ENCODE data around the gene MBD3L5.
A peak's percentile ranks its signal among the peaks of the same experiment; 100 is the strongest.
"Not testable (repeated sequence)": the region's sequence is repeated elsewhere in the genome, so short reads cannot be mapped to it uniquely, and the experiment has no call there.

Gene MBD3L5

GRCh38 chr19:7006135-7006704 lies 24.2 kb upstream of the MBD3L5 start:
- Histone ChIP-seq H3K4me1 (ENCODE audit: control insufficient read depth, insufficient read depth, low read length) (no peaks in the 10 kb centered on the region), H3K4me3 (ENCODE audit: low read length) (no peak overlapping the region), H3K27me3 (replicated peaks; ENCODE audit: control insufficient read depth, insufficient read depth, low read length) (no peaks in the 10 kb centered on the region), H3K9ac (ENCODE audit: low read length) (no peak overlapping the region), H3K9me3 (ENCODE audit: control insufficient read depth, low read length) (peaks cover 4% of the 10 kb centered on the region), H3K36me3 (ENCODE audit: control insufficient read depth, insufficient read depth, low read length, severe bottlenecking) (no peaks in the 10 kb centered on the region)
- no peak for DNase-seq (ENCODE audit: low read depth)

- Histone ChIP-seq H3K36me3 (ENCODE audit: control insufficient read depth, insufficient read depth, low read length, severe bottlenecking) (no peaks in the 10 kb centered on the region), H3K4me3 (ENCODE audit: low read length) (no peak overlapping the region), H3K9me3 (ENCODE audit: control insufficient read depth, low read length) (peaks cover 4% of the 10 kb centered on the region), H3K4me1 (ENCODE audit: control insufficient read depth, insufficient read depth, low read length) (no peaks in the 10 kb centered on the region), H3K9ac (ENCODE audit: low read length) (no peak overlapping the region), H3K27me3 (replicated peaks; ENCODE audit: control insufficient read depth, insufficient read depth, low read length) (no peaks in the 10 kb centered on the region)
- no peak for DNase-seq (ENCODE audit: low read depth)
Measured at GRCh38 chr19:7007859-7008258, 22.5 kb upstream of the MBD3L5 start.

DNA sequence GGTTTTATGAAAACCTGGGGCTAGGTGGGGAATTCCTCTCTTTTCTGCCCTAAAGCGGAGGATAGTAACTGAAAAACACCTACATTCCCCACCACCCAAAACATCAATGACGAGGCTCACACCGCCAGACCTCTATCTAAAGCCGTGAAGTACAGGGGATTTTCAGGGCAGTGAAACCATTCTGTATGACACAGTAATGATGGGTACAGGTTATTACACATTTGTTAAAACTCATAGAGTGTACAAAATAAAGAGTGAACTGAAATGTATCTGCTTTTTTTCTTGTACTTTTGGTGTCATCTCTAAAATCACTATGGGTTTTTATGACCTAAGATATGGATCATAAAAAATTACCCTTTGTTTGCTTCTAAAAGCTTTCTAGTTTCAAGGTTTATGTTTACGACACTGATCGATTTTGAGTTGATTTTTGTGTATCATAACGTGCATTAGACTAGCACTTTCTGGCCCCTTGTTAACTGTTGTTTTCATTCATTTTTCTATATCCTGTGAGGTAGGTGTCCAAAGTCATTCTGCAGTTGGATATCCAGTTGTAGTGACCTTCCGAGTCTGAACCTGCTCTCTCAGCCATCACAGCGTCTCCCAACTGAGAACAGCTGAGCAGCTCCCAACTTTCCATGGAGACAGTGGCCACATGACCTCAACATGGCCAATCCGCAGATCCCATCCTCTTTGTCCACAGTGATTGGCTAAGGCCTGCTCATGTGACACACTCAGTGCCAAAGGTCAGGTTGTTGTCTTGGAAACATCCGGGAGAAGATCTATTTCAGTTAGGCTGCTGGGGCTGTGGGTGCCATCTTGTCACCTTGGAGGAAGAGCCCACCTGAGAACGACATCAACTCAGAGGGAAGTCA lies 19.4 kb upstream of the MBD3L5 start:
- Histone ChIP-seq H3K4me1 (ENCODE audit: control insufficient read depth, insufficient read depth, low read length) (no peaks in the 10 kb centered on the region), H3K36me3 (ENCODE audit: control insufficient read depth, insufficient read depth, low read length, severe bottlenecking) (no peaks in the 10 kb centered on the region), H3K9me3 (ENCODE audit: control insufficient read depth, low read length) (peaks cover 4% of the 10 kb centered on the region), H3K9ac (ENCODE audit: low read length) (no peak overlapping the region), H3K4me3 (ENCODE audit: low read length) (no peak overlapping the region), H3K27me3 (replicated peaks; ENCODE audit: control insufficient read depth, insufficient read depth, low read length) (no peaks in the 10 kb centered on the region)
- no peak for DNase-seq (ENCODE audit: low read depth)

GRCh38 chr19:7013678-7014077 lies 16.7 kb upstream of the MBD3L5 start:
- H3K9ac ChIP-seq (ENCODE audit: low read length) = no peak overlapping the region
- H3K36me3 ChIP-seq (ENCODE audit: control insufficient read depth, insufficient read depth, low read length, severe bottlenecking) = no peaks in the 10 kb centered on the region
- H3K9me3 ChIP-seq (ENCODE audit: control insufficient read depth, low read length) = no peaks in the 10 kb centered on the region
- peak; percentile 5 for DNase-seq (ENCODE audit: low read depth)
- no peak overlapping the region for H3K4me3 ChIP-seq (ENCODE audit: low read length)
- no peaks in the 10 kb centered on the region for H3K27me3 ChIP-seq (replicated peaks; ENCODE audit: control insufficient read depth, insufficient read depth, low read length)
- H3K4me1 ChIP-seq (ENCODE audit: control insufficient read depth, insufficient read depth, low read length) = no peaks in the 10 kb centered on the region

GRCh38 chr19:7018828-7019227 lies 11.6 kb upstream of the MBD3L5 start:
- no peaks in the 10 kb centered on the region for H3K4me1 ChIP-seq (ENCODE audit: control insufficient read depth, insufficient read depth, low read length)
- no peak for DNase-seq (ENCODE audit: low read depth)
- H3K9me3 ChIP-seq (ENCODE audit: control insufficient read depth, low read length) = no peaks in the 10 kb centered on the region
- no peak overlapping the region for H3K9ac ChIP-seq (ENCODE audit: low read length)
- no peaks in the 10 kb centered on the region for H3K36me3 ChIP-seq (ENCODE audit: control insufficient read depth, insufficient read depth, low read length, severe bottlenecking)
- no peaks in the 10 kb centered on the region for H3K27me3 ChIP-seq (replicated peaks; ENCODE audit: control insufficient read depth, insufficient read depth, low read length)
- H3K4me3 ChIP-seq (ENCODE audit: low read length) = no peak overlapping the region

GRCh38 chr19:7021331-7021730 lies 9.0 kb upstream of the MBD3L5 start, which contains the start of gene MBD3L2B:
MBD3L2B (minus strand) TSS chr19:7021431; CDS start chr19:7021397, 34 bp downstream.
- not testable (repeated sequence) for H3K27me3 ChIP-seq (replicated peaks; ENCODE audit: control insufficient read depth, insufficient read depth, low read length); H3K4me1 ChIP-seq (ENCODE audit: control insufficient read depth, insufficient read depth, low read length); H3K9me3 ChIP-seq (ENCODE audit: control insufficient read depth, low read length); DNase-seq (ENCODE audit: low read depth); H3K9ac ChIP-seq (ENCODE audit: low read length); H3K36me3 ChIP-seq (ENCODE audit: control insufficient read depth, insufficient read depth, low read length, severe bottlenecking); H3K4me3 ChIP-seq (ENCODE audit: low read length)

DNA sequence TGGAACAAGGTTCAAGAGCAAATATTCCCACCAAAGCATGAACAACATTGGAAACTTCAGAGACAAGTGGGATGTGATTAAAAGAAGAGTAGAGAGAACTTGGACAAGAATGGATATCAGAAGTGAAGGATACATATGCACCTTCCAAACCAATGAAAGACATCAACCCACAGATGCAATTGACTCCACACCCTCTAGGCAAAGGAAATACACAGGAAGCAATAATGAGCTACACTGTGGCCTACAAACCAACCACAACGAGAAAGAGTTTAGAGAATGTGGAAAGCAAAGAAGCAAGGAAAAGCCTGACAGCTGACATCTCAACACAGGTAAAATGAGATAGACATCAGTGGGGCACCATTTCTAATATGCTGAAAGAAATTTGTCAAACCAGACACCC lies 1.6 kb upstream of the MBD3L5 start:
- H3K4me1 ChIP-seq (ENCODE audit: control insufficient read depth, insufficient read depth, low read length); H3K36me3 ChIP-seq (ENCODE audit: control insufficient read depth, insufficient read depth, low read length, severe bottlenecking); H3K4me3 ChIP-seq (ENCODE audit: low read length); DNase-seq (ENCODE audit: low read depth); H3K9ac ChIP-seq (ENCODE audit: low read length); H3K27me3 ChIP-seq (replicated peaks; ENCODE audit: control insufficient read depth, insufficient read depth, low read length); H3K9me3 ChIP-seq (ENCODE audit: control insufficient read depth, low read length): not testable (repeated sequence)

GRCh38 chr19:7040079-7040478 lies 9.7 kb downstream of the MBD3L5 start, which contains the start of gene MBD3L4:
MBD3L4 (minus strand) TSS chr19:7040179; CDS start chr19:7040144, 35 bp downstream.
- DNase-seq (ENCODE audit: low read depth); H3K9me3 ChIP-seq (ENCODE audit: control insufficient read depth, low read length); H3K36me3 ChIP-seq (ENCODE audit: control insufficient read depth, insufficient read depth, low read length, severe bottlenecking); H3K9ac ChIP-seq (ENCODE audit: low read length); H3K4me3 ChIP-seq (ENCODE audit: low read length); H3K27me3 ChIP-seq (replicated peaks; ENCODE audit: control insufficient read depth, insufficient read depth, low read length); H3K4me1 ChIP-seq (ENCODE audit: control insufficient read depth, insufficient read depth, low read length): not testable (repeated sequence)

GRCh38 chr19:7041563-7041962 lies 11.2 kb downstream of the MBD3L5 start:
- H3K4me3 ChIP-seq (ENCODE audit: low read length); H3K4me1 ChIP-seq (ENCODE audit: control insufficient read depth, insufficient read depth, low read length); H3K9me3 ChIP-seq (ENCODE audit: control insufficient read depth, low read length); DNase-seq (ENCODE audit: low read depth); H3K36me3 ChIP-seq (ENCODE audit: control insufficient read depth, insufficient read depth, low read length, severe bottlenecking); H3K9ac ChIP-seq (ENCODE audit: low read length); H3K27me3 ChIP-seq (replicated peaks; ENCODE audit: control insufficient read depth, insufficient read depth, low read length): not testable (repeated sequence)

GRCh38 chr19:7049021-7049420 lies 18.6 kb downstream of the MBD3L5 start, which contains the start of gene MBD3L2:
MBD3L2 (plus strand) TSS chr19:7049321; CDS start chr19:7049374, 53 bp downstream.
- H3K4me1 ChIP-seq (ENCODE audit: control insufficient read depth, insufficient read depth, low read length); DNase-seq (ENCODE audit: low read depth); H3K36me3 ChIP-seq (ENCODE audit: control insufficient read depth, insufficient read depth, low read length, severe bottlenecking); H3K9ac ChIP-seq (ENCODE audit: low read length); H3K9me3 ChIP-seq (ENCODE audit: control insufficient read depth, low read length); H3K27me3 ChIP-seq (replicated peaks; ENCODE audit: control insufficient read depth, insufficient read depth, low read length); H3K4me3 ChIP-seq (ENCODE audit: low read length): not testable (repeated sequence)

- H3K4me3 ChIP-seq (ENCODE audit: low read length); H3K36me3 ChIP-seq (ENCODE audit: control insufficient read depth, insufficient read depth, low read length, severe bottlenecking); H3K27me3 ChIP-seq (replicated peaks; ENCODE audit: control insufficient read depth, insufficient read depth, low read length); H3K9ac ChIP-seq (ENCODE audit: low read length); H3K9me3 ChIP-seq (ENCODE audit: control insufficient read depth, low read length); H3K4me1 ChIP-seq (ENCODE audit: control insufficient read depth, insufficient read depth, low read length); DNase-seq (ENCODE audit: low read depth): not testable (repeated sequence)
Measured at GRCh38 chr19:7051421-7051820, 21.0 kb downstream of the MBD3L5 start.

Measured in adipocyte (in vitro differentiated cells).